Measurements from ENCODE around the gene GALNT13.
"Not testable (repeated sequence)": the region's sequence is repeated elsewhere in the genome, so short reads cannot be mapped to it uniquely, and the experiment has no call there.

The GALNT13 gene

DNA sequence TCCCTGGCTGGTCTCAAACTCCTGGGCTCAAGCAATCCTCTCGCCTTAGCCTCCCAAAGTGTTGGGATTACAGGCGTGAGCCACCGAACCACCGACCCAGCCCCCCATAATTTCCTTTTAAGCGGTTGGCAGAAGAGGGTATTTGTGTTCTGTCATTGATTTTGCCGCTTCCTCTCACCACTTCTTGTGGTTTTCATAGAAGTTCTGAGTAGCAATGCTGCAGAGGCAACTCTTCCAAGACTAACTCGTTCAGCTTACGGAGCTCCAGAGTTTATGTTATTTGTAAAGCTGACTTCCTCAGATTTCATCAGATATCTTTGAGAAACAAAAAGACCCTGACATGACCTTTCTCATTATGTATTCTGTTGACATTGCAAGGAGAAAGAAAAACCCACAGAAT, 565.4 kb downstream of the GALNT13 start:
- DNase-seq: no peak

DNA sequence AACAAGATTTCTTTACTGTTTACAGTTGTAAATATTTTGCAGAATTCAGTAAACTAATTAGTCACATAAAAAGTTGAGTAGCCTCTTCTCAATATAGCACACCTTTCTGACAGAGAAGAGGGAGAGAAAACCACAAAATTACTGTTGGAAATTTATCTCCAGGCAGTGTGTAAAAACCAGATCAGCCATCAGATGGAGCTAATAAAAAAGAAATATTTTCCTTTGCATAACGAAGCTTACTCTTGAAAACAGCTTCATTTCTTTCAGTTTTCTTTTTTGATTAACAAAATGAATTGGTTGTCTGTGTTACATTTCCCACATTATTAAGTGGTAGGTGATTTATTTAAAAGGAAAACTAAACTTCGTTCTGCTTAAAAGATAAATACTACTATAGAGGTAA, 567.4 kb downstream of the GALNT13 start:
- DNase-seq: no peak

DNA sequence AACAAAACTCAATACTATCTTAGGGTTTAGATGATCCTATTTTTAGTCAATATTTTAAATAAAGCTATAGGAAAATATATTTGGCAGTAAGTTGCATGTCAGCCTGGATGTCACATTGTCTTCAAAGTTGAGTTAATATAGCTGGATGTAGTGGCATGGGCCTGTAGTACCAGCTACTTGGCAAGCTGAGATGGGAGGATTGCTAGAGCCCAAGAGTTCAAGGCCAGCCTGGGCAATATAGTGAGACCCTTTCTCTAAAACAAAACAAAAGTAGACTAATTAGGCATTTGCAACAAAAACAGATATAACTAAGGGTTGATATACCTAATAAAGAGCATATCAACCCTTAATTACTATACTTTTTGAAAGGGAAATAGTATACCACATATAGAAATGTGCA, 572.2 kb downstream of the GALNT13 start:
- no peak for DNase-seq

DNA sequence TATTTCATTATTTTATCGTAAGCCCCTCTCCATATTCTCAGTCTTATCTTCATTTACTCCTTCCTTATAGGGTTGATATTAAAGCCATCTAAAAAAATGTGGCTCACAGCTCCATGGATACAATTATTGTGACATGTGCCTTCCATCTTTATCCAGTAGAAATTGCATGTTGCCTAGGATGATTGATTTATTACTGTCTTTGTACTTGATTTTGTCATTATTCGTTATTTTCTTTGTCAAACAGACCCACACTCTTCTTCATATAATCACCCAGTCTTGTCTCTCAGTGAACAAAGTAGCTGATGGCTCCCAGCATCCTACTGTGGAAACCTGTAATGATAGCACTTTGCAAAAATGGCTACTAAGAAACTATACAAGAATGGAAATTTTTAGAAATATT, 574.6 kb downstream of the GALNT13 start:
- no peak for DNase-seq

DNA sequence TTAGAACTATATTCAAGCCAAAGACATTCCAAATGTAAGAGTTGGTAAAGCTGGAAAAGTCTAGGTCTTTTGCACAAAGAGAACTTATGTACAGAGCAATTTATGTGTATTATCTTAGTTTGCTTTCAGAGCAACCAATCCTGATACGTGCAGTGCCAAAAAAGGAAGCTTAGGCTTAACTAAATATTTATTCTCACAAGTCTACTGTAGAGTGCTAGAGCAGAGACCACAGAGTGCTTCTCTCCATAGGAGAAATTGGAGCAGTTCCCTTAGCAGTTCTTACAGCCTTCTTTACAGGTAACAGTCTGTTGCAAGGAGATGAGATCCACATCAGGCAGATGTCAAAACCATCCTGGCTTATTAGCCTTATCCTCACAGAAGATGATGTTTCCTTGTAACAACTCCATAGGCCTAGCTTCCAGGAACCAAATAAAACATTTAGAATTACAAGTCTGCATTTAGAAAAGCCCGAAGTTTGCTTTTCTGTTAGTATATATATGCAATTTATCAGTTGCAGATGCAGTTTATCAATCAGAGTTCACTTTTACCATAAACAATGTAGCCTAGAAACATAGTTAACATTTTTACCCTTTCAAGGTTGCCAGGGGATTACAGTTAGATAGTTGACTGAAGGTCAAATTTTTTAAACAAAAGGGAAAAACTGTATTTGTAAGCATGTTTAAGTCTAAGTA, 576.2 kb downstream of the GALNT13 start:
- DNase-seq: no peak

DNA sequence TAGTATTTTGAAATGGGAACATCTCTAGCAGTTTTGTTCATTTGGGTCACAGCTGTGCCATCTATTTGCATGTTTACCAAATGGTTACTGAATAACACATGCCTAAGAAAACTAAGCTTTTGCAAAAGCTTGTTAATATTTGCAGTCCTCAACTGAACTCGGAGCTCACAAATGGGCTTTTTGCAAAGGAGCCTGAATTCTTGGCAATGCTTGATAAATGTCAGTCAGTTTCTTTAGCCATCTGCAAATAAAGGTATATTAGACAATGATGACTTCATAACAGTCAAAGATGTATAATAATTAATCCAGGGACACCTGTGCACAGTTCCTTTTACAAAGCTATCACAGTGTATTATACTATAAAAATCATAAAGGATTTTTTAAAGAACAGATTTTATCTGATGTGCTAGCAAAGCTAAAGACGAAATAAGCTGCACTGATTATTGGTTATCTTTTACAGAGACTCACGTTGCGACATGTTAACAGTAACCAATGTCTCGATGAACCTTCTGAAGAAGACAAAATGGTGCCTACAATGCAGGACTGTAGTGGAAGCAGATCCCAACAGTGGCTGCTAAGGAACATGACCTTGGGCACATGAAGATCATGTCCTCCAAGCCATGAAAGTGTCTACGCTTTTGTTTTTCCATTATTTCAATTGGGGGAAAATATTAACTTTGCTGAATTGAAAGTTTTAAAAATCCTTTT, 578.4 kb downstream of the GALNT13 start:
- no peak for DNase-seq

DNA sequence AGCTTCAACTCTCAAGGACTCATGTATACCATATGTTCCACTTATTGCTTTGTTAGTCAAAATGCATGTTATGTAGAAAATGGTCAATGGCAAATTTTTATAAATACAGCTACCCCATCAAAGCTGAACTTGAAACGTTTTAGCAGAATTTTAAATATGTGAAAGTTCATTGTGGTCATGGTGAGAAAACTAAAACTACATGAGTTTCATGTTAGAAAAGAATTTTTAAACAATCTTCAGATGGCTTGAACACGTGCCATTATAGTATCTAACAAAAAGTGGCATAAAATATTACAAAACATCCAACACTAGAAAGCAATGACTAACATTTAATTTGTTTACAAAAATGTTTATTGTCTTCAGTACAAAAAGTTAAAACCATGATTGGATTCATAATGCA, 580.7 kb downstream of the GALNT13 start:
- DNase-seq: no peak

DNA sequence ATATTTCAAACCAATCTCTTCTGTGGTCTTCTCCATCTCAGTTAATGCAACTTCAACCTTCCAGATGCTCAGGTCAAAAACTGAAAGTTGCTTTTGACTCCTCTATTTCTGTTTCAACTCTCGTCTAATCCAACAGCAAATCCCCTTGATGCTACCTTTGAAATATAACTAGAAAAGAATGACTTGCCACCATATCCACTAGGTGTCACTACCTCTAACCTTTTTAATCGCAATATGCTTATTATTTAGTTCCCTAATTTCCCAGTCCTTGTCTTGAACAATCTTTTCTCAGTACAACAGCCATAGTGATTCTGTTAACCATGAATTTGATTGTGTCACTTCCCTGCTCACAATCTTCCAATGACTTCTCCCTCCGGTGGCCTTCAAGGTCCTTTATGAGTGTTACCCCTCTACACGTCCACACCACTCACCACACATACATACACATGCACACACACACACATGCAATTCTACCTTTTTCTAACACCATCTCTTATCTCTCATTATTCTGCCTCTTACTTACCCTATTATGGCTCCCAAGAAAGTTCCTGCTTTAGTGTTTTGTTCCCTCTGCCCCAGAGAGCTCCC, 581.3 kb downstream of the GALNT13 start:
- no peak for DNase-seq

DNA sequence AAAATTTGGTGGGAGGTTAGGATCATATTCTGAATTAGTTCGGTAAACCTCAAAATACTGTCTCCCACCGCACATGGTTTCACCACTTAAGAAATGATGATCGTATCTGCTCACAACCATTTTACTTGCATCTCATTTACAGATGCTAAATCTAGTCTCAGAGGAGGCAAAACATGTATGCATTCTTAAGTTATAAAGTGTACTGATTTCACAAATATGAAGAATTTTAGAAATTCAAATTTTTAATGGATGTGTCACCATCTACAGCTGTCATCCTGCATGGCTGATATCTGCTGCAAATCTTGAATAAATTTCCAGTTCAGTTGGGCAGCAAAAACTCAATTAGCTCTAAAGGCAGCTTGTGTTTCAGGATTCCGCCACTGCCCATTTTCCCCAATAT, 583.4 kb downstream of the GALNT13 start:
- no peak for DNase-seq

DNA sequence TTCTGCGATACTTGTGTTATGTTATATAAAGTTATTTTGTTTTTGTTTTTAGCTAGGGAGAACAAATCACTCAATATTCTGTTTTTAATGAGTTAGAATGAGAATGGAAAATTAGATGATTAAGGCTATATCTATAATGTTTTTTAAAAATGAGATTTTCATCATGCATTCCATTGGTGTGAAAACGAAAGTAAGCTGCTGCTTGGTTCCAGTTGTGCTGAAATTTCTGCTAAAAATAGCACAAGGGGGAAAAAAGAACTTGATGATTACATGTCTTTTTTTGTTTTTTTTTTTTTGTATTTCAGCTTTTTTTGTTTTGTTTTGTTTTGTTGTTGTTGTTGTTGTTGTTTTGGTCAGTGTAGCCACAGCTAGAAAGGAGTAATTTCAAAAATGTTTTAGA, 584.1 kb downstream of the GALNT13 start:
- no peak for DNase-seq

DNA sequence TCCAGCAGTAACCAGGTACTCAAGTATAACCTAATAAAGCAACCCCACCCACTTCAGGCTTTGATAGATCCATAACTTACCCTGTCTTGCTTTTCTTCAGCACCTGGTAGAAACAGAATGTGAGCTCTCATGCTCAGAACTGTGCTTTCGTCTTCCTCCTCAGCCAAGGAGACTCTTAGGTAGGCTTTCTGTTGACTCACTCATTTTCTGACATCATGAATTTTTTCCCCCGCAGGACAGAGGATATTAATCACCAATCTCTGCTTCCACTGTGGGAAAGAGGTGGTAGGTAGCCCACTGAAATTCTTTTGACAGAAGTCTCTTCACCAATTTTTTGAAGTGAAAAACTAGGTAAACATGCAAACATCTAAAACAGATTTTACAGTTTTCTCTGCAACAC, 585.6 kb downstream of the GALNT13 start:
- no peak for DNase-seq

DNA sequence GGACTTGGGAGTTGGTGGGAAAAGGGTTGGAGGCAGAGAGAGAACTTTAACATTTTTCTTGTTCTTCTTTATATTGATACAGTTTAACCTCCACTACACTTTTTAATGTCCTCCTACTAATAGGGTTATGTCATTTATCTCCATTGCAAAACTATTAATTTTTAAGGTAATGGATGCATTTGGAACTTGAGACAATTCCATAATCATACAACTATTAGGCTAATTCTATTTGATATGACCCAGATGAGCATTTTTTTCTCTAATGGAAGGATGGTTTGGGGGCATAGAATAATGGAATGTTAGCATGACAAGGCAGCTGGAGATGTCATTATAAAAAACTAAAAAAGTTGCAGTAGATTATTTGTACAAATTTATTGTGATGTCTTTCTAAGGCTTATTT, 587.6 kb downstream of the GALNT13 start:
- no peak for DNase-seq

DNA sequence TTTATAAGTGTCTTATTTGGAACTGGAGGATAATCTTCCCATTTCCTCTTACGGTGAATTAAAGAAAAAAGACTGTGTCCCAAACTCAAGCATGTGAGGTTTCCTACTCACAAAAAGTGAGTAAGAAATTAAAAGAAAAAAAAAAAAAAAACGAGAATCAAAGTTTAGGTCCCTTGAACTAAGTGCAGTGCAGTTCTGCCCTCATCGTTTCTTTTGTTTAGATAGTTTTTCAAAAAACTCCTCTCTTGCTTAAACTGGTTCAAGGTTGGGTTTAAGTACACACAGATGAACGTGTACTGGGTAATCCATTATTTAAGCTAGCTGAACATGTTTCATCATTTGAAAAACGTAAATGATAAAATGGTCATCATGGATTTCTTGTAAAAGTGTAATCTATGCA, 590.9 kb downstream of the GALNT13 start:
- no peak for DNase-seq

DNA sequence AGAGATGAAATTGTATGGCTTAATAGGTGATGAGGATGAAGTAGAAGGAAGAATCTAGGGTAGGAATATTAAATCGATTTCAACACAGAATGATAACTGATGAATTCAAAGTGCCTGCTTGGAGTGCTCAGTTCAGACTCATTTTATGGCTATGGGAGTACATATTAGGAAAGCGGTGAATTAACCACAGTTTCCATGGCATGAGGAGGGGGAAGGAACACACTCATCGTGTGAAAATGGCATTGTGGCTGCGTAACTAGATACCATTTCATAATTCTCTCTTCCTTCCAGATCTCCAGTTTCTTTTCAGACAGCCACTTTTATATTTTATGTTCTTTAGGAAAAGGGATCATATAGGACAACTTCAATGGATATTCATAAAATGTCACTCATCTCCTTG, 594.5 kb downstream of the GALNT13 start:
- DNase-seq: no peak

DNA sequence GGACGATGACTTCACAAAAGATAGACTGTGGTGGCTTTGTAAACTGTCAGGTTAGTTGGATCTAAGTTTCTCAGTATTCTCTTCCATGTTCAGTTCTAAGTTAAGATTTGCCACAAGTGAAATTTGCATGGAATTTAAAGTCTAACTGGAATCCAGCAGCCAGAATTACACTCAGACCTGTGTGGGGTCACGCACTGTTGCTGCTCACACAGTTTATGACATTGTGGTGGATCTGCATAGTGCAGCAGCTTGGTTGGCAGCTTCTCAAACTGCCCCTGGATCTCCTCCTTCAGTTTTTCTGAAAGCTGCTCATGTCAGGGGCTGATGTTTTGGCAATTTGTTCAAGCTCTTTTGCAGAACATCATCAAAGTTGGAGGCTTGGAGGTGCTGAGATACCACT, 598.7 kb downstream of the GALNT13 start:
- DNase-seq: no peak

DNA sequence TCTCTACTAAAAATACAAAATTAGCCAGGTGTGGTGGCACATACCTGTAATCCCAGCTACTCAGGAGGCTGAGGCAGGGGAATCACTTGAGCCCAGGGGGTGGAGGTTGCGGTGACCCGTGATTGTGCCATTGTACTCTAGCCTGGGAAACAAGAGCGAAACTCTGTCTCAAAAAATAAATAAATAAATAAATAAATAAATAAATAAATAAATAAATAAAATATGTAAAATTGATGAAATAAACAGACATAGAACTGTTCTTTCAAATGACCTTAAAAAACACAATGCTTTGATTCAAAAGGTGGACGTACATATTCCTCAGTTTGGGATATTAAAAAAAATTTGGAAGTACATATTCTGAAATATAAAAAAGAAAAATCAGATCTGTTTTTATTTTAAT, 599.8 kb downstream of the GALNT13 start:
- not testable (repeated sequence) for DNase-seq

DNA sequence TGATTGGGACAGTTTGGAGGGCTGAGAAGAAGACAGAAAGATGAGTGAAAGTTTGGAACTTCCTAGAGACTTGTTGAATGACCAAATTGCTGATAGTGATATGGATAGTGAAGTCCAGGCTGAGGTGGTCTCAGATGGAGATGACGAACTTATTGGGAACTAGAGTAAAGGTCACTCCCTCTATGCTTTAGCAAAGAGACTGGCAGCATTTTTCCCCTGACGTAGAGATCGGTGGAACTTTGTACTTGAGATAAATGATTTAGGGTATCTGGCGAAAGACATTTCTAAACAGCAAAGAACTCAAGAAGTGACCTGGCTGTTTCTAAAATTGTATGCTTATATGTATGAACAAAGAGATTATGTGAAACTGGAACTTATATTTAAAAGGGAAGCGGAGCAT, 605.6 kb downstream of the GALNT13 start:
- DNase-seq: no peak

DNA sequence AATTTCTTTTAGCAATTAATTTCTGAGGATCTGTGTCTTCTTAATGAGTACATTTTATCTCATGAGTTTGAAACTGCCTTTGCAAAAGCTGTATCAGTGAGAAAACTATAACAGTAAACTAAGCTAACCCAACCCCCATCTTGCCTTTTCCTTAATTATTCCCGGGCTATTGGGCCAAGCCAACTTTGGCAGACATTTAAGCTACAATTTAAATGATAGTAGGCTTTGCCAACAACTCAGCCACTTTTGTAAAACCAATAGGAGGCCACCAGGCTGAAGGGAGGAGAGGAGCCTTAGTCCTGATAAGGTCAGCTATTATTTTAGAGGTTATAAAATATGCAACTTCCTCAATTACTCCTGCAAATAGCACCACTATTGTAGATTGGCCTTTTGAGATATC, 608.8 kb downstream of the GALNT13 start:
- DNase-seq: no peak

DNA sequence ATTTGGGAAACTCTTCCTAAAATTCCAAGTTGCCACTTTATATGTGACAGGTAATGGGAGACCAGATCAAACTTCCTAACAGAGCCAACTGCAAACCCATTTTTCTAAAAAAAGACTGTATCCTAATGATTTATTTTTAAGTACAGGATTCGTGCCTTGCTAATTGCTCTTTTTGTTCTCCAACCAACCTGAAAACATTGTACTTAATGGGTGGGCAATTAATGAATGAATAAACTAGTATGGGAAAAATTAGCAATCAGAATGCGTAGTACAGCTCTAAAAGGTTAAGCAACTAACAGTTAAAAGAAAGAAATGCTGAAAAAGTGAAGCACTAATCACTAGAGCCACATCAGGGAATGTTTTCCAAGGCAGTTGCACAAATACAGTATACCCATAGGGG, 609.6 kb downstream of the GALNT13 start:
- DNase-seq: no peak

DNA sequence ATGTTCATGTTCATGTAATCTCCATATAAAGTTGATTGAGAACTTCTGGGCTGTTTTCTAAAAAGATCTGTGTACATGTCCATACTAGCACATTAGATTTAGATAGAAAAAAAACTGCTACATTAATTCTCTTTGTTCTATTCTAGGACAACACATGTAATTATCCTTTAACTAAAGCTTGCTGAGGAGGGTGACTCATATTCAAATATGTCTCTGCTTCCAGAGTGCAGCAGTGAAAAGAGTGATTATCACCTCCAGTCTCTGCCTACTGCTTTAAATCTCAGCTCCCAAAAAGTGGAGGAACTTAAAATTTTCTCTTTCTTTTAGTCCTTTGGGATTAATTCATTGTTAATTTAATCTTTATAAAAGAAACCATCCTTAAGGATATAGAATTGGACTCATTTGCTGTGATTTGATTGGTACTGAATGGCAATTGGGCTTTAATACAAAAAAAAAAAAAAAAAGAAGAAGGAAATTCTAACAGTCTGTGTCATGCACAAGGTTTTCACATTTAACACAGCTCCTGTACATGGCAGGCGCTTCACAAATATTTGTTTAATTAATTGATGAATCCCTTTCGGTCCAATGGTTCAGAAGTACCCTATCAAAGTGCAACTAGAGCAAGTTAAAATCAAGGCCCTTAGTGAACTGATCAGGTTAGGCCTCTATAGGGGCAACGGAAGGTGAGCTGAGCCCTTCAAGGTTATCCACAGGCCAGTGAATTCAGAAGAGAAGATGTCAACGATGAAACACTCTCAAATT, 612.8 kb downstream of the GALNT13 start:
- no peak for DNase-seq

DNA sequence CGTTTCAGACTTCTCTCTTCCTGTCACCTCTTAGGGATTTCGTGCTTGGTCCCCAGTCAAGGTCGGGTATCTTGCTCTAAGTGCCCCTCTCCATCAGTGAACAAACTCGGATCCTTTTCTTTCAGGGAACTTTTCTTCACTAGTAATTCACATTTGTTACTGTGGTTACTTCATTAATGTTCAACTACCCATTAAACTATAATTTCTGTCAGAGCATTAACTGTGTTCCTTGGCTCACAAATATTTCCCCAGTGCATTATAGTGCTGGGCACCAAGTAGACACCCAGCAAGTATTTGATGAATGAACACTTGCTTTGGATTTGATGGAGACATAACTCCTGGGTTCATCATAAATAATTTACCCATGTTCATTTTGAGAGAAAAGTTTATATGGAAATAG, 617.1 kb downstream of the GALNT13 start:
- DNase-seq: no peak

DNA sequence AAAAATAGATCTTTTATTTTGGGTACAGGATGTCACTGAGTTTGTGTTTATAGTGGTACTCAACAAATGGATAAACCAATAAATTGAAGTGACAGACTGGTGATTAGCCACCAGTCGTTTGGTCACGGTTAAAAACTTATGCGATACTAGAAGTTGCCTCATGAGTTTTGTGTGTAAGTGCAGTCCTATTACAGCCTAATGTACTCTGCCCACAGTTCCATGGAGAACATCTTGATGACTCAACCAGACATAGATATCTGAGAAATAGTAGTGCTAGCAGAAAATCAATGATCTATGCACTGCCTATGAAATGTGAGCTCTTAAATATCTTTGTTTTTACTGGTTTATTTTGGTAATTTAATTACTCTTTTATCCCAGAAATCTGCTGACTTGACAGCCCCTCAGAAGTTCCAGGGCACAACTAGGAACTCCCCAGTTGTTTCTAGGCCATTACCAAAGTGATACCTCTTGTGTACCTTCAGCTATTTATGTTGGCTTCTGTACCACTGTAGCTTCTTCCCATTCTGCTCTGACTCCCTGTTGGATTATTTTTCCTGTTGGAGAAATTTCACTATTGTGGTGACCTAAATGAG, 617.6 kb downstream of the GALNT13 start:
- no peak for DNase-seq

DNA sequence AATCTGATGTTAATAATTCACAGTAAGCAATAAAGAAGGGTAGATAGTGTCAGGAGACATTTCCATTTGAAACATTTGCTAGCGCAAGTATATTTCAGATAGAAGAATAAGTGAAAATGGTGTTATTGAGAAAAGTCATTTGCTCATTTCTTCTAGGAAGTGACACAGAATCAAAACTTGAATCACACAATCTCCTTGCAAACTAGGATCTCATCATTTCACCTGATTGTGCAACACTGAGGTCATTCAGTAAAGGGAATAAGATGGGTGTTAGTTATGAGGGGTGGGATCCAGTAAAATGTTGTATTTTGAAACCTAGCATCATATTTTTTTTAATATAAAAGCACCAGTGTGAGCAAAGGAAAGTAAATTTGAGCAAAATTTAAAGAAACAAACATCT, 618.8 kb downstream of the GALNT13 start:
- no peak for DNase-seq
